Keratinocyte (primary cell): Measurements from ENCODE around the gene RPL31. TPM values are rescaled to one million over a fixed set of nuclear protein-coding genes. Genes with fewer than 3 reads are reported as not detected.

Source experiments
- DNase-seq: peaks from one replicate; pipeline ENCODE4 v3.0.0-alpha.2; 2011; ENCODE audit warnings: low read depth, missing footprints, low spot score
- FAIRE-seq: peaks from 2 replicates; lab custom pipeline; 2011; peaks lifted over from hg19 to GRCh38; lab: Jason Lieb, UNC
- H2AFZ ChIP-seq: 2 replicates; pipeline ENCODE4 v1.6.0; 2012; ENCODE audit warnings: low read length, control low read depth, inconsistent platforms; ENCODE audit not compliant: control insufficient read depth
- H3K27ac ChIP-seq: 2 replicates; pipeline ENCODE4 v1.5.1; 2011; ENCODE audit warnings: low read length; ENCODE audit not compliant: control insufficient read depth, insufficient read depth
- H3K27me3 ChIP-seq: 3 replicates; pipeline ENCODE4 v1.6.0; 2011; ENCODE audit warnings: low read length; ENCODE audit not compliant: control insufficient read depth, insufficient read depth; ENCODE audit errors: extremely low read depth
- H3K36me3 ChIP-seq, 2 experiments: 2 replicates in 1 of 2; 3 replicates in 1 of 2; pipeline ENCODE4 v1.5.1; 2011; ENCODE audit warnings: low read length in 2 of 2, mild to moderate bottlenecking in 1 of 2; ENCODE audit not compliant: control insufficient read depth in 2 of 2, insufficient read depth in 2 of 2; ENCODE audit errors: extremely low read depth in 1 of 2
- H3K4me1 ChIP-seq: 3 replicates; pipeline ENCODE4 v1.5.1; 2011; ENCODE audit warnings: low read length; ENCODE audit not compliant: control insufficient read depth, insufficient read depth; ENCODE audit errors: extremely low read depth
- H3K4me2 ChIP-seq: 3 replicates; pipeline ENCODE4 v1.6.0; 2011; ENCODE audit warnings: low read depth, low read length; ENCODE audit not compliant: control insufficient read depth, insufficient read depth; ENCODE audit errors: extremely low read depth
- H3K4me3 ChIP-seq, 3 experiments: fragments of 200-600 bp in 1 of 3; sonication (generic) in 1 of 3; 2 replicates in 2 of 3; 3 replicates in 1 of 3; pipeline ENCODE4 v1.5.1; 2011 to 2016; ENCODE audit warnings: low read length in 3 of 3, mild to moderate bottlenecking in 3 of 3, control low read depth in 2 of 3, inconsistent platforms in 1 of 3, low read depth in 1 of 3, mixed read lengths in 1 of 3, mixed run types in 1 of 3, moderate library complexity in 1 of 3; ENCODE audit not compliant: control insufficient read depth in 2 of 3, insufficient read depth in 2 of 3; ENCODE audit errors: extremely low read depth in 1 of 3
- H3K79me2 ChIP-seq: 2 replicates; pipeline ENCODE4 v1.6.0; 2012; ENCODE audit warnings: low read length; ENCODE audit not compliant: control insufficient read depth, insufficient read depth
- H3K9ac ChIP-seq: 3 replicates; pipeline ENCODE4 v1.6.0; 2011; ENCODE audit warnings: low read length; ENCODE audit not compliant: control insufficient read depth, insufficient read depth; ENCODE audit errors: extremely low read depth
- H3K9me1 ChIP-seq: 3 replicates; pipeline ENCODE4 v1.6.0; 2011; ENCODE audit warnings: low read length; ENCODE audit not compliant: control insufficient read depth, insufficient read depth; ENCODE audit errors: extremely low read depth
- H3K9me3 ChIP-seq: 2 replicates; pipeline ENCODE4 v1.5.1; 2012; ENCODE audit warnings: low read depth, low read length; ENCODE audit not compliant: control insufficient read depth
- H4K20me1 ChIP-seq: 3 replicates; pipeline ENCODE4 v1.6.0; 2011; ENCODE audit warnings: low read length; ENCODE audit not compliant: control insufficient read depth, insufficient read depth; ENCODE audit errors: extremely low read depth
- EZH2 ChIP-seq: IDR thresholded peaks from one replicate; pipeline ENCODE4 v1.6.1; 2012; ENCODE audit warnings: inconsistent platforms, mild to moderate bottlenecking, low read length, moderate library complexity
- dilution Hi-C: fragments of 300-500 bp; cut with MboI; formaldehyde crosslinking; loops from one replicate; pipeline ENCODE4 v1.7.0; 2020; ENCODE audit warnings: low sequenced_read_pairs; ENCODE audit not compliant: extremely low pct_ligation_motif_present
- polyA plus RNA-seq, 5 experiments: library from polyadenylated mRNA; depleted of rRNA in 3 of 5; stranded (reverse) in 3 of 5; stranded (forward) in 1 of 5; unstranded in 1 of 5; fragments of >200 nt; gene quantifications; 1 replicate in 1 of 5; 2 replicates in 3 of 5; 3 replicates in 1 of 5; pipeline versions ENCODE4 v1.2.1 to v1.2.3, GENCODE V29; 2011 to 2012; ENCODE audit warnings: missing spikeins in 2 of 5, low read depth in 1 of 5, low replicate concordance in 1 of 5
- TF ChIP-seq, protein P1 (sequence below), 3 experiments: IDR thresholded peaks in 1 of 3; conservative IDR thresholded peaks in 1 of 3; optimal IDR thresholded peaks in 1 of 3; 2 replicates in 2 of 3; 3 replicates in 1 of 3; pipeline versions ENCODE3 to v1.5.1; 2011; ENCODE audit warnings: low read length in 3 of 3, mild to moderate bottlenecking in 3 of 3, moderate library complexity in 2 of 3, control low read depth in 1 of 3, inconsistent platforms in 1 of 3; ENCODE audit not compliant: insufficient read depth in 2 of 3; ENCODE audit errors: extremely low read depth in 1 of 3

The RPL31 gene
- polyA plus RNA-seq, 1 donor (not counting 4 experiments of a cell fraction or from before 2014, with no cell fraction given): 2,795 TPM

DNA sequence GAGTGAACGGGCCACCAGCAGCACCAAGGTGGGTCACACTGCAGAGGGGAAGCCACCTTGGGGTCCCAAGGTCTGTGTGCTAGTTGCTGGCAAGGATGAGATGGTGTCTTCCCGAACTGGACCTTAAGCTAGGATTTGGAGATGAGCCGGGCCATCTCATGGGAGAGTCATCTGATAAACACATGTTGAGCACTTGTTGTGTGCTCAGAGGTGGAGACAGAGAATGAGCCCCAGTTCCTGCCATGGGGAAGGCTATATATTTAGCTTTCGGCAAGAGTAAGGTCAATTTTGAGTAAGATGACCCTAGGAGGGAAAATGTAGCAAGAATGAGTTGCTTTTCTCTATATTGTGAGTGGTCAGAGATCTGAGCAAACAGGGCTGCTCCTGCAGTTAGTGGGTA lies 41.4 kb upstream of the RPL31 start:
- peaks cover 0 to 12% of the 10 kb centered on the region in 2 experiments for H3K36me3 ChIP-seq
- H3K9me3 ChIP-seq: no peaks in the 10 kb centered on the region
- TF ChIP-seq EZH2: no peak
- TF ChIP-seq, protein P1, sequence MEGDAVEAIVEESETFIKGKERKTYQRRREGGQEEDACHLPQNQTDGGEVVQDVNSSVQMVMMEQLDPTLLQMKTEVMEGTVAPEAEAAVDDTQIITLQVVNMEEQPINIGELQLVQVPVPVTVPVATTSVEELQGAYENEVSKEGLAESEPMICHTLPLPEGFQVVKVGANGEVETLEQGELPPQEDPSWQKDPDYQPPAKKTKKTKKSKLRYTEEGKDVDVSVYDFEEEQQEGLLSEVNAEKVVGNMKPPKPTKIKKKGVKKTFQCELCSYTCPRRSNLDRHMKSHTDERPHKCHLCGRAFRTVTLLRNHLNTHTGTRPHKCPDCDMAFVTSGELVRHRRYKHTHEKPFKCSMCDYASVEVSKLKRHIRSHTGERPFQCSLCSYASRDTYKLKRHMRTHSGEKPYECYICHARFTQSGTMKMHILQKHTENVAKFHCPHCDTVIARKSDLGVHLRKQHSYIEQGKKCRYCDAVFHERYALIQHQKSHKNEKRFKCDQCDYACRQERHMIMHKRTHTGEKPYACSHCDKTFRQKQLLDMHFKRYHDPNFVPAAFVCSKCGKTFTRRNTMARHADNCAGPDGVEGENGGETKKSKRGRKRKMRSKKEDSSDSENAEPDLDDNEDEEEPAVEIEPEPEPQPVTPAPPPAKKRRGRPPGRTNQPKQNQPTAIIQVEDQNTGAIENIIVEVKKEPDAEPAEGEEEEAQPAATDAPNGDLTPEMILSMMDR (optimal IDR thresholded peaks at IDR 0.05 in 1 of 3, IDR thresholded peaks at IDR 0.05 in 1 of 3, conservative IDR thresholded peaks at IDR 0.05 in 1 of 3; ENCODE audit: extremely low read depth in 1 of 3, insufficient read depth in 2 of 3, low read length in 3 of 3): no peak
- no peak overlapping the region for H3K4me3 ChIP-seq
- H3K9me1 ChIP-seq: no peaks in the 10 kb centered on the region
- H3K79me2 ChIP-seq: no peaks in the 10 kb centered on the region
- dilution Hi-C loops: no loop called here
- H3K4me2 ChIP-seq: no peak overlapping the region
- FAIRE-seq: no peak
- H4K20me1 ChIP-seq: no peaks in the 10 kb centered on the region
- no peak overlapping the region for H2AFZ ChIP-seq
- no peak for DNase-seq
- H3K4me1 ChIP-seq: peaks cover 5% of the 10 kb centered on the region
- no peak overlapping the region for H3K27ac ChIP-seq
- no peak overlapping the region for H3K9ac ChIP-seq
- no peaks in the 10 kb centered on the region for H3K27me3 ChIP-seq

DNA sequence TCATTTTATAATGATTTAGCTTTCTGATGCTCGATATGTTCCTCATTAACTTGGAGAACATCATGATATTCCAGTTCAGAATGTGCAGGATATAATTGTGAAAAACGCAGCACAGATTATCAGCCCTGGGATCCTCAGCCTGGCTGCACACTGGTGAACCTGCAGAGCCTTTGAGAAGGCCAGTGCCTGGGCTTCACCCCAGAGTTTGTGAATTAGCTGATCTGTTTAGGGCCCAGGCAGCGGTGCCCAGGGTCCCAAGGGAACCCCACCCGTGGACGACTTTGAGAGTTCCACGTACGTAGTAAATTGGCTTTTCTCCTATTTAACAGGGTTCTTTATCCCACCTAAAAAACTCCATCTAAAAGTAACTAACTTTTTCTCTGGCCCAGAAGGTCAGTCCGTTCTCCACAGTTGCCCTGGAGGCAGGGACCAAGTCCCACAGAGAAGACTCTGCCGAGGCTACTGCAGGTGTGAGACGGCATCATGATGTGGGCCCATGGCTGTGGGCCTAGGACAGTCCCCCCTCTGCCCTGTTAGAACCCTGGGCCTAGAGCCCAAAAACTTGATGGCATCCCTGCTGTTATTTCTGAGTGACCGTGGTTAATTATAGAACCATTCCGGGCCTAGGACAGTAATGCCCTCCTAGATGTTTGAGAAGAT lies 39.6 kb upstream of the RPL31 start:
- no peak overlapping the region for H2AFZ ChIP-seq
- peaks cover 0 to 16% of the 10 kb centered on the region in 2 experiments for H3K36me3 ChIP-seq
- peaks cover 5% of the 10 kb centered on the region for H3K4me1 ChIP-seq
- H3K4me2 ChIP-seq: no peak overlapping the region
- H3K4me3 ChIP-seq: no peak overlapping the region
- dilution Hi-C loops: no loop called here
- DNase-seq (no peak), FAIRE-seq (no peak)
- H3K79me2 ChIP-seq: no peaks in the 10 kb centered on the region
- no peak overlapping the region for H3K9ac ChIP-seq
- H3K9me1 ChIP-seq: no peaks in the 10 kb centered on the region
- no peak overlapping the region for H3K27ac ChIP-seq
- TF ChIP-seq EZH2: no peak
- TF ChIP-seq, protein P1 (optimal IDR thresholded peaks at IDR 0.05 in 1 of 3, IDR thresholded peaks at IDR 0.05 in 1 of 3, conservative IDR thresholded peaks at IDR 0.05 in 1 of 3; ENCODE audit: extremely low read depth in 1 of 3, insufficient read depth in 2 of 3, low read length in 3 of 3): no peak
- H4K20me1 ChIP-seq: no peaks in the 10 kb centered on the region
- no peaks in the 10 kb centered on the region for H3K9me3 ChIP-seq
- no peaks in the 10 kb centered on the region for H3K27me3 ChIP-seq
